Keratinocyte (primary cell): ENCODE measurements around the gene TRAPPC3L. TPM values are rescaled to one million over a fixed set of nuclear protein-coding genes. Genes with fewer than 3 reads are reported as not detected.

Source experiments
- DNase-seq: peaks from one replicate; pipeline ENCODE4 v3.0.0-alpha.2; 2011; ENCODE audit warnings: low read depth, missing footprints, low spot score
- FAIRE-seq: peaks from 2 replicates; lab custom pipeline; 2011; peaks lifted over from hg19 to GRCh38; lab: Jason Lieb, UNC
- H2AFZ ChIP-seq: 2 replicates; pipeline ENCODE4 v1.6.0; 2012; ENCODE audit warnings: low read length, control low read depth, inconsistent platforms; ENCODE audit not compliant: control insufficient read depth
- H3K27ac ChIP-seq: 2 replicates; pipeline ENCODE4 v1.5.1; 2011; ENCODE audit warnings: low read length; ENCODE audit not compliant: control insufficient read depth, insufficient read depth
- H3K27me3 ChIP-seq: 3 replicates; pipeline ENCODE4 v1.6.0; 2011; ENCODE audit warnings: low read length; ENCODE audit not compliant: control insufficient read depth, insufficient read depth; ENCODE audit errors: extremely low read depth
- H3K36me3 ChIP-seq, 2 experiments: 2 replicates in 1 of 2; 3 replicates in 1 of 2; pipeline ENCODE4 v1.5.1; 2011; ENCODE audit warnings: low read length in 2 of 2, mild to moderate bottlenecking in 1 of 2; ENCODE audit not compliant: control insufficient read depth in 2 of 2, insufficient read depth in 2 of 2; ENCODE audit errors: extremely low read depth in 1 of 2
- H3K4me1 ChIP-seq: 3 replicates; pipeline ENCODE4 v1.5.1; 2011; ENCODE audit warnings: low read length; ENCODE audit not compliant: control insufficient read depth, insufficient read depth; ENCODE audit errors: extremely low read depth
- H3K4me2 ChIP-seq: 3 replicates; pipeline ENCODE4 v1.6.0; 2011; ENCODE audit warnings: low read depth, low read length; ENCODE audit not compliant: control insufficient read depth, insufficient read depth; ENCODE audit errors: extremely low read depth
- H3K4me3 ChIP-seq, 3 experiments: fragments of 200-600 bp in 1 of 3; sonication (generic) in 1 of 3; 2 replicates in 2 of 3; 3 replicates in 1 of 3; pipeline ENCODE4 v1.5.1; 2011 to 2016; ENCODE audit warnings: low read length in 3 of 3, mild to moderate bottlenecking in 3 of 3, control low read depth in 2 of 3, inconsistent platforms in 1 of 3, low read depth in 1 of 3, mixed read lengths in 1 of 3, mixed run types in 1 of 3, moderate library complexity in 1 of 3; ENCODE audit not compliant: control insufficient read depth in 2 of 3, insufficient read depth in 2 of 3; ENCODE audit errors: extremely low read depth in 1 of 3
- H3K79me2 ChIP-seq: 2 replicates; pipeline ENCODE4 v1.6.0; 2012; ENCODE audit warnings: low read length; ENCODE audit not compliant: control insufficient read depth, insufficient read depth
- H3K9ac ChIP-seq: 3 replicates; pipeline ENCODE4 v1.6.0; 2011; ENCODE audit warnings: low read length; ENCODE audit not compliant: control insufficient read depth, insufficient read depth; ENCODE audit errors: extremely low read depth
- H3K9me1 ChIP-seq: 3 replicates; pipeline ENCODE4 v1.6.0; 2011; ENCODE audit warnings: low read length; ENCODE audit not compliant: control insufficient read depth, insufficient read depth; ENCODE audit errors: extremely low read depth
- H3K9me3 ChIP-seq: 2 replicates; pipeline ENCODE4 v1.5.1; 2012; ENCODE audit warnings: low read depth, low read length; ENCODE audit not compliant: control insufficient read depth
- H4K20me1 ChIP-seq: 3 replicates; pipeline ENCODE4 v1.6.0; 2011; ENCODE audit warnings: low read length; ENCODE audit not compliant: control insufficient read depth, insufficient read depth; ENCODE audit errors: extremely low read depth
- CTCF ChIP-seq, 3 experiments: IDR thresholded peaks in 1 of 3; conservative IDR thresholded peaks in 1 of 3; optimal IDR thresholded peaks in 1 of 3; 2 replicates in 2 of 3; 3 replicates in 1 of 3; pipeline versions ENCODE3 to v1.5.1; 2011; ENCODE audit warnings: low read length in 3 of 3, mild to moderate bottlenecking in 3 of 3, moderate library complexity in 2 of 3, control low read depth in 1 of 3, inconsistent platforms in 1 of 3; ENCODE audit not compliant: insufficient read depth in 2 of 3; ENCODE audit errors: extremely low read depth in 1 of 3
- EZH2 ChIP-seq: IDR thresholded peaks from one replicate; pipeline ENCODE4 v1.6.1; 2012; ENCODE audit warnings: inconsistent platforms, mild to moderate bottlenecking, low read length, moderate library complexity
- dilution Hi-C: fragments of 300-500 bp; cut with MboI; formaldehyde crosslinking; loops from one replicate; pipeline ENCODE4 v1.7.0; 2020; ENCODE audit warnings: low sequenced_read_pairs; ENCODE audit not compliant: extremely low pct_ligation_motif_present
- polyA plus RNA-seq, 5 experiments: library from polyadenylated mRNA; depleted of rRNA in 3 of 5; stranded (reverse) in 3 of 5; stranded (forward) in 1 of 5; unstranded in 1 of 5; fragments of >200 nt; gene quantifications; 1 replicate in 1 of 5; 2 replicates in 3 of 5; 3 replicates in 1 of 5; pipeline versions ENCODE4 v1.2.1 to v1.2.3, GENCODE V29; 2011 to 2012; ENCODE audit warnings: missing spikeins in 2 of 5, low read depth in 1 of 5, low replicate concordance in 1 of 5

The TRAPPC3L gene
- polyA plus RNA-seq, 1 donor (not counting 4 experiments of a cell fraction or from before 2014, with no cell fraction given): 0.31 TPM

- H3K79me2 ChIP-seq: no peaks in the 10 kb centered on the region
- H4K20me1 ChIP-seq: no peaks in the 10 kb centered on the region
- H3K9me3 ChIP-seq: no peaks in the 10 kb centered on the region
- H3K27ac ChIP-seq: peak overlapping the region; percentile 77
- peak overlapping the region; percentile 50 for H3K4me2 ChIP-seq
- TF ChIP-seq CTCF (optimal IDR thresholded peaks at IDR 0.05 in 1 of 3, IDR thresholded peaks at IDR 0.05 in 1 of 3, conservative IDR thresholded peaks at IDR 0.05 in 1 of 3; ENCODE audit: extremely low read depth in 1 of 3, insufficient read depth in 2 of 3, low read length in 3 of 3): no peak
- TF ChIP-seq EZH2: no peak
- no peak overlapping the region for H2AFZ ChIP-seq
- H3K9ac ChIP-seq: no peak overlapping the region
- dilution Hi-C loops: no loop called here
- DNase-seq (no peak), FAIRE-seq (no peak)
- H3K4me1 ChIP-seq: peaks cover 42% of the 10 kb centered on the region
- H3K4me3 ChIP-seq: no peak overlapping the region
- H3K36me3 ChIP-seq: no peaks in the 10 kb centered on the region
- no peaks in the 10 kb centered on the region for H3K27me3 ChIP-seq
- no peaks in the 10 kb centered on the region for H3K9me1 ChIP-seq
Observed at GRCh38 chr6:116447052-116447451, 98.4 kb downstream of the TRAPPC3L start.

- Histone ChIP-seq H4K20me1 (no peaks in the 10 kb centered on the region), H3K9me3 (no peaks in the 10 kb centered on the region), H3K4me1 (peaks cover 37% of the 10 kb centered on the region), H2AFZ (no peak overlapping the region), H3K9me1 (no peaks in the 10 kb centered on the region), H3K27me3 (no peaks in the 10 kb centered on the region), H3K4me2 (peak overlapping the region; percentile 9), H3K4me3 (no peak overlapping the region), H3K36me3 (no peaks in the 10 kb centered on the region), H3K27ac (peak overlapping the region; percentile 77), H3K9ac (no peak overlapping the region), H3K79me2 (no peaks in the 10 kb centered on the region)
- FAIRE-seq (no peak), DNase-seq (no peak)
- dilution Hi-C loops: no loop called here
- TF ChIP-seq EZH2 (no peak), CTCF (optimal IDR thresholded peaks at IDR 0.05 in 1 of 3, IDR thresholded peaks at IDR 0.05 in 1 of 3, conservative IDR thresholded peaks at IDR 0.05 in 1 of 3; ENCODE audit: extremely low read depth in 1 of 3, insufficient read depth in 2 of 3, low read length in 3 of 3) (no peak)
Observed at GRCh38 chr6:116446399-116446798, 99.1 kb downstream of the TRAPPC3L start.
